ENCODE results near the gene NNT.

DNA sequence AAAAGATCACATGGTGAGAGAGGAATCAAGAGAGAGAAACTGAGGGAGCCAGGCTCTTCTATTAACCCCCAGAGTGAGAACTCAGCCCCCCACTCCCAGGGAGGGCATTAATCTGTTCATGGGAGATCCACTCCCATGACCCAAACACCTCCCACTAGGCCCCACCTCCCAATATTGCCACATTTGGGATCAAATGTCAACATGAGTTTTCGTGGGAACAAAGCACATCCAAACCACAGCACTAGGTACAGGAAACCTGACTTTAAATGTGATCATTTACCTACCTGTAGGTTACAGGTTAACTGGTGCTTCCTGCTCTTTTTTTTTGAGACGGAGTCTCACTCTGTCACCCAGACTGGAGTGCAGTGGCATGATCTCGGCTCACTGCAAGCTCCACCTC is 16.9 kb downstream of the NNT start:
- TF ChIP-seq, protein P1, sequence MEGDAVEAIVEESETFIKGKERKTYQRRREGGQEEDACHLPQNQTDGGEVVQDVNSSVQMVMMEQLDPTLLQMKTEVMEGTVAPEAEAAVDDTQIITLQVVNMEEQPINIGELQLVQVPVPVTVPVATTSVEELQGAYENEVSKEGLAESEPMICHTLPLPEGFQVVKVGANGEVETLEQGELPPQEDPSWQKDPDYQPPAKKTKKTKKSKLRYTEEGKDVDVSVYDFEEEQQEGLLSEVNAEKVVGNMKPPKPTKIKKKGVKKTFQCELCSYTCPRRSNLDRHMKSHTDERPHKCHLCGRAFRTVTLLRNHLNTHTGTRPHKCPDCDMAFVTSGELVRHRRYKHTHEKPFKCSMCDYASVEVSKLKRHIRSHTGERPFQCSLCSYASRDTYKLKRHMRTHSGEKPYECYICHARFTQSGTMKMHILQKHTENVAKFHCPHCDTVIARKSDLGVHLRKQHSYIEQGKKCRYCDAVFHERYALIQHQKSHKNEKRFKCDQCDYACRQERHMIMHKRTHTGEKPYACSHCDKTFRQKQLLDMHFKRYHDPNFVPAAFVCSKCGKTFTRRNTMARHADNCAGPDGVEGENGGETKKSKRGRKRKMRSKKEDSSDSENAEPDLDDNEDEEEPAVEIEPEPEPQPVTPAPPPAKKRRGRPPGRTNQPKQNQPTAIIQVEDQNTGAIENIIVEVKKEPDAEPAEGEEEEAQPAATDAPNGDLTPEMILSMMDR (conservative IDR thresholded peaks at IDR 0.05; ENCODE audit: low read depth, low read length) = no peak
- no peak for TF ChIP-seq EZH2 (IDR thresholded peaks at IDR 0.05; ENCODE audit: borderline replicate concordance, low read depth, low read length, poor library complexity, severe bottlenecking)

Data from A673 (cell line).